Measurements from ENCODE around the gene DIO1. TPM values are rescaled to one million over a fixed set of nuclear protein-coding genes. Genes with fewer than 3 reads are reported as not detected.
A peak's percentile ranks its signal among the peaks of the same experiment; 100 is the strongest.

DIO1 gene
- total RNA-seq, 1 donor from 2014 or later = not detected

DNA sequence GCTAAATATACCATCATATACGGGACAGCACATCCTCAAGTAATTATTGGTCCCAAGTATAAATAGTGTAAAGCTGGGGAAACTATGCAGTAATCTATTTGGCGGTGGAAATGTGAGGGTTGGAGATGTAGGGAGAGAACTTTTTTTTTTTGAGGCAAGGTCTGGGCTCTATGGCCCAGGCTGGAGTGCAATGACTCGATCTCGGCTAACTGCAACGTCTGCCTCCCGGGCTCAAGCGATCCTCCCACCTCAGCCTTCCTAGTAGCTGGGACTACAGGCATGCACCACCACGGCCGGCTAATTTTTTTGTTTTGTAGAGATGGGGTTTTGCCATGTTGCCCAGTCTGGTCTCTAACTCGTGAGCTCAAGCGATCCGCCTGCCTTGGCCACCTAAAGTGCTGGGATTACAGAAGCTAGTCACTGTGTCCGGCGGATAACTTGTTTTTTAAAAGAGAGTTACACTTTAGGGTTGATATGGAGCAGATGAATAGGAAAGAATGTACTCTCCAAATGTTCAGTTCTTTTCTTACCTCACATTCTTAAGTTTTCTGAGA, 49.6 kb downstream of the DIO1 start:
- H3K27ac Mint-ChIP-seq (ENCODE audit: unreplicated experiment) = peak overlapping the region; percentile 59
- H3K27me3 Mint-ChIP-seq (ENCODE audit: unreplicated experiment) = no peaks in the 10 kb centered on the region
- peaks cover 2% of the 10 kb centered on the region for H3K36me3 Mint-ChIP-seq (ENCODE audit: unreplicated experiment)
- H3K4me3 Mint-ChIP-seq (ENCODE audit: unreplicated experiment) = peak overlapping the region; percentile 57
- TF ChIP-seq, protein P1, sequence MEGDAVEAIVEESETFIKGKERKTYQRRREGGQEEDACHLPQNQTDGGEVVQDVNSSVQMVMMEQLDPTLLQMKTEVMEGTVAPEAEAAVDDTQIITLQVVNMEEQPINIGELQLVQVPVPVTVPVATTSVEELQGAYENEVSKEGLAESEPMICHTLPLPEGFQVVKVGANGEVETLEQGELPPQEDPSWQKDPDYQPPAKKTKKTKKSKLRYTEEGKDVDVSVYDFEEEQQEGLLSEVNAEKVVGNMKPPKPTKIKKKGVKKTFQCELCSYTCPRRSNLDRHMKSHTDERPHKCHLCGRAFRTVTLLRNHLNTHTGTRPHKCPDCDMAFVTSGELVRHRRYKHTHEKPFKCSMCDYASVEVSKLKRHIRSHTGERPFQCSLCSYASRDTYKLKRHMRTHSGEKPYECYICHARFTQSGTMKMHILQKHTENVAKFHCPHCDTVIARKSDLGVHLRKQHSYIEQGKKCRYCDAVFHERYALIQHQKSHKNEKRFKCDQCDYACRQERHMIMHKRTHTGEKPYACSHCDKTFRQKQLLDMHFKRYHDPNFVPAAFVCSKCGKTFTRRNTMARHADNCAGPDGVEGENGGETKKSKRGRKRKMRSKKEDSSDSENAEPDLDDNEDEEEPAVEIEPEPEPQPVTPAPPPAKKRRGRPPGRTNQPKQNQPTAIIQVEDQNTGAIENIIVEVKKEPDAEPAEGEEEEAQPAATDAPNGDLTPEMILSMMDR (IDR thresholded peaks at IDR 0.05) = no peak
- peaks cover 44% of the 10 kb centered on the region for H3K4me1 Mint-ChIP-seq (ENCODE audit: unreplicated experiment)
- no peaks in the 10 kb centered on the region for H3K9me3 Mint-ChIP-seq (ENCODE audit: unreplicated experiment)
- no peak for DNase-seq (ENCODE audit: extremely low spot score, unreplicated experiment)

DNA sequence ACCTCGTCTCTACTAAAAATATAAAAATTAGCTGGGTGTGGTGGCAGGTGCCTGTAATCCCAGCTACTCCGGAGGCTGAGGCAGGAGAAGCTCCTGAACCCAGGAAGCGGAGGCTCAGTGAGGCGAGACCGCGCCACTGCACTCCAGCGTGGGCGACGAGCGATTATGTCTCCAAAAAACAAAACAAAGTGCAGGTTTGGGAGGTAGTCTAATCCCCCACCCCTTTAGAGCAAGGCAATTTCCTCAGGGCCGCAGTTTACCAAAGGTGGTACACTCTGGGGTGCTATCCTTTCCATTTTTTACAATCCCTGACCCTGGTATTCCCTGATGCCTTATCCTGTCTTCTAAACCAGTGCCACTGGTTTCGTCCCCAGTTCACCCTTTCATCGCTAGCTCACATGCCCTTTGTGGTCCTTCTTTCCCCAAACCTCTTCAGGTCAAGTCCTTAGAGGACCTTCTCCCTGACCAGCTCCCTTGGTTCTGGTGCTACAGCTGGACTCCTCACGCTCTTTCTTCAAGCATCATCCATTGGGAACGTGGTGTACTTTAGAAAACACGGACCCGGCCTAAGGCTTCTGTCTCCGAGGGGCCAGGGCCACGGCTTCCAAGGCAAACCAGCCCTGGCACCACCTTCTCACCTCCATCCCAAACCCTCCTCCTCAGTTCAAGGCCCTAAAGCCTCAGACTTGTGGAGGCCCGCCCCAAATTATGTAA, 50.6 kb downstream of the DIO1 start:
- Mint-ChIP-seq H3K9me3 (ENCODE audit: unreplicated experiment) (no peaks in the 10 kb centered on the region), H3K4me3 (ENCODE audit: unreplicated experiment) (peak overlapping the region; percentile 97), H3K27me3 (ENCODE audit: unreplicated experiment) (no peaks in the 10 kb centered on the region), H3K4me1 (ENCODE audit: unreplicated experiment) (peaks cover 49% of the 10 kb centered on the region), H3K36me3 (ENCODE audit: unreplicated experiment) (no peaks in the 10 kb centered on the region), H3K27ac (ENCODE audit: unreplicated experiment) (peak overlapping the region; percentile 96)
- no peak for DNase-seq (ENCODE audit: extremely low spot score, unreplicated experiment)
- TF ChIP-seq, protein P1 (IDR thresholded peaks at IDR 0.05) = no peak

DNA sequence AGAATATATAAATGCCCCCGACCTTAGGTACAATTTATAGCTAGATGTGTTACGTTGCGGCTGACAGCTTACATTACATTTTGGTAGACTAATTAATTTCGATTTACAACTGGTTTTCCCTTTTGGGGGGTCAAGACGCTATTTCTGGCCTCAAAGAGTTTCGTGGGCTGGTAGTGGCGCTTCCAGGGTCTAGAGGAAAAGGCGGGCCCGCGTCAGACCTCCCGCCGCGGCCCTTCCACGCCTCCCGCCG, 51.1 kb downstream of the DIO1 start:
- TF ChIP-seq, protein P1 (IDR thresholded peaks at IDR 0.05) = no peak
- Mint-ChIP-seq H3K36me3 (ENCODE audit: unreplicated experiment) (no peaks in the 10 kb centered on the region), H3K27me3 (ENCODE audit: unreplicated experiment) (no peaks in the 10 kb centered on the region), H3K9me3 (ENCODE audit: unreplicated experiment) (no peaks in the 10 kb centered on the region), H3K27ac (ENCODE audit: unreplicated experiment) (peak overlapping the region; percentile 96), H3K4me3 (ENCODE audit: unreplicated experiment) (peak overlapping the region; percentile 97), H3K4me1 (ENCODE audit: unreplicated experiment) (peaks cover 49% of the 10 kb centered on the region)
- DNase-seq (ENCODE audit: extremely low spot score, unreplicated experiment) = no peak

DNA sequence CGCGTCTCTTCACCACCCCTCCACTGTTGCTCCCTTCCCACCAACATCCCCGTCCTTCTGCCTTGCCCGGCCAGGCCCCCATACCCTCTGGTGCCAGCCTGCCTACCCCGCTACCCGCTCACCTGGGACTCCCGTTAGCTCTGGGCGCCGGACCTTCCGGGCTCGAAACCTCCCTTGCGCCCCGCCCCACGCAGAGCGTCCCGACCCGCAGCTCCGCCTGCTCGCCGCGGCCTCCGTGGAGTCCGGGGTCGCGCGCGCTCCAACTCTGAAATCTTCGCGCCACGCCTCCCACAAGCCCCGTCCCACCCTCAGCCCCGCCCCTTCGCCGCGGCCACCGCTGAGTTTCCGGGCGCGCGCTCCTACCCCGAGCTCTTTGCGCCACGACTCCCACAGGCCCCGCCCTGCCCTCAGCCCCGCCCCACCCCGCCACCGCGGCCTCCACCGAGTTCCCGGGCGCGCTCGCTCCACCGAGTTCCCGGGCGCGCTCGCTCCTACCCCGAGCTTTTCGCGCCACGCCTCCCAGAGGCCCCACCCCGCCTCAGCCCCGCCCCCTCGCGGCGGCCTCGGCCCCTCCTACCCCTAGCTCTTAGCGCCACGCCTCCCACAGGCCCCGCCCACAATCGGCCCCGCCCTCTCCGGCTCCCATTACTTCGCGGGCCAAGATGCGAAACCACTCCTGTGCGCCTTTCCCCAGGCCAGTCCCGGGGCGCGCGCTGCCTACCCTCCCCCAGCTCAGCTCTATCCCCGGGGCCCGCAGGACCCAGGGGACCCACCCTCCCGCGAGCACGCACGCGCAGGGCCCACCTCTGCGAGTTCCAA, 51.7 kb downstream of the DIO1 start, which contains the start of gene IFT25:
Gene IFT25, minus strand, starts transcription at position 267 of the 819 bp plus-strand sequence. CDS start 5,617 bp downstream, outside the sequence.
- Mint-ChIP-seq H3K4me1 (ENCODE audit: unreplicated experiment) (peaks cover 47% of the 10 kb centered on the region), H3K27me3 (ENCODE audit: unreplicated experiment) (no peaks in the 10 kb centered on the region), H3K27ac (ENCODE audit: unreplicated experiment) (peak within 1 kb of the TSS; percentile 96), H3K9me3 (ENCODE audit: unreplicated experiment) (no peaks in the 10 kb centered on the region), H3K4me3 (ENCODE audit: unreplicated experiment) (peak within 1 kb of the TSS; percentile 97), H3K36me3 (ENCODE audit: unreplicated experiment) (no peaks in the 10 kb centered on the region)
- DNase-seq (ENCODE audit: extremely low spot score, unreplicated experiment) = peak; percentile 100
- TF ChIP-seq, protein P1 (IDR thresholded peaks at IDR 0.05) = no peak

All from osteocyte (in vitro differentiated cells).